Measurements from ENCODE around the gene RCN2. TPM values are rescaled to one million over a fixed set of nuclear protein-coding genes. Genes with fewer than 3 reads are reported as not detected.
A peak's percentile ranks its signal among the peaks of the same experiment; 100 is the strongest.

RCN2 gene
- total and polyA plus RNA-seq, 4 donors = 64.1 to 171 (median 126) TPM

DNA sequence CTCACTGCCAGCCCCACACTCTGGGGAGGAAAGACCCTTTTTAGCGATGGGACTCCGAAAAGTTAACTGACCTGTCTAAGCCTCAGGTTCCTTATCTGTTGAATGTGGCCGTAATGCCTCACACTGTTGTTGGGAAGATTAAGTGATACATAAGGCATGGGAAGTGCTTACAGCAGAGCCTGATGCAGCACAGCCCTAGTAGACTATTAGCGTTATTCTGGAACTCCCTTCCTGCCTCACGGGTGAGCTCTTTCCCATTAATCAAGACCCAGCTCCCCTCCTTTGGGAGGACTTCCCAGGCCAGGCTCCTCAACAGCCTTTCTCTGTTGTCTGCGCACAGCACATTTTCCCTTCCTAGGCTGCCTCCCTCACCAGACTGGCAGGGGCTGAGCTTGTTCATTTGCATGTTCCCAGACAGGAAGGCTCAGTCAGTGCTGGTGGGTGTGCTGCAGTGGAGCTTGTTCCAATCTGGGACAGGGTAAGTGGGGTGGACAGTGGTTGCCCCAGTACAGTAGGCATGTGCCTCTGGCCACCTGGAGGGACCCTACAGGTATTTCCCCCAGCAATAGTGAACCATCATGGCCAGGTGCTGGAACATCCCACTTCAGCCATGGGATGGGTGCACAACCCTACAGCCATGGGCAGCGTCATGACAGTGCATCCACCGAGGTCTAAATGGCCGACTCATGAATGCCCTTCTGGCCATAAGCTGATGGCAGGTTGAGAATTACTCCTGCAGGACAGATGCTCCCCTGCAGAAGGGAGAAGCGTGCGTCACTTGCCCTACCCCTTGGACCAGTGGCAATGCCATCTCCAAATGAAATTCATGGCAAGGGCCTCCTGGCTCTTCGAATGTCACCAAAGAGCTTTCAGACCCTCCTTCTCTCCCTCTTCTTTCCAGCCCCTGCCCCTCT is 57.6 kb downstream of the RCN2 start:
- Histone ChIP-seq H3K36me3 (ENCODE audit: control insufficient read depth, insufficient read depth, low read length) (no peaks in the 10 kb centered on the region), H3K27ac (ENCODE audit: low read depth, low read length) (no peak overlapping the region), H3K4me1 (ENCODE audit: control insufficient read depth, insufficient read depth, low read length) (peaks cover 20% of the 10 kb centered on the region), H3K4me3 (ENCODE audit: low read depth, low read length) (no peak overlapping the region), H3K9me3 (ENCODE audit: control insufficient read depth, insufficient read depth, low read length) (no peaks in the 10 kb centered on the region), H3K27me3 (ENCODE audit: control insufficient read depth, insufficient read depth, low read length) (no peaks in the 10 kb centered on the region)
- 70% methylated on average over 11 of the region's 12 CpGs for WGBS (ENCODE audit: insufficient coverage)
- peak in 1 of 6 donors; percentile 42 for DNase-seq (ENCODE audit: low read depth in 4 of 6, low spot score in 6 of 6)

DNA sequence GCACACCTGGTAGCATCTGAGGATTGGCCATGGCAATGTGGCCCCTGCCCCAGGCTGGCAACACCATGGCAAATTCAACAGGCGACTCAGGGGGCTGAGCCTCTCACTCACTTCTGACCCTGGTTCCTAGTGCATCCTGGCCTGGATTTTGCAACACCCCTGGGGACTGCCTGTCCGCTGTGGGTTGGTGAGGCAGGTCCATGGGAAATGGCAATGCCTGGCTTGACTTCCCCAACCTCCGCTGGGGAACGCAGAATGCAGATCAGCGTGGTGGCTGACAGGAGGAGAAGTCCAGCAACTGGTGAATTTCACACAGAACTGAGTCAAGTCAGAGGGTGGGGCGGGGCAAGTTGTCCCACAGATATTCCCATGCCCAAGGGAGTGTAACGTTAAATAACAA is 59.5 kb downstream of the RCN2 start:
- Histone ChIP-seq H3K36me3 (ENCODE audit: control insufficient read depth, insufficient read depth, low read length) (no peaks in the 10 kb centered on the region), H3K4me3 (ENCODE audit: low read depth, low read length) (no peak overlapping the region), H3K27ac (ENCODE audit: low read depth, low read length) (no peak overlapping the region), H3K27me3 (ENCODE audit: control insufficient read depth, insufficient read depth, low read length) (no peaks in the 10 kb centered on the region), H3K4me1 (ENCODE audit: control insufficient read depth, insufficient read depth, low read length) (peaks cover 35% of the 10 kb centered on the region), H3K9me3 (ENCODE audit: control insufficient read depth, insufficient read depth, low read length) (no peaks in the 10 kb centered on the region)
- DNase-seq (ENCODE audit: low read depth in 4 of 6, low spot score in 6 of 6) = no peak
- 91% methylated on average over 4 of the region's 7 CpGs for WGBS (ENCODE audit: insufficient coverage)

DNA sequence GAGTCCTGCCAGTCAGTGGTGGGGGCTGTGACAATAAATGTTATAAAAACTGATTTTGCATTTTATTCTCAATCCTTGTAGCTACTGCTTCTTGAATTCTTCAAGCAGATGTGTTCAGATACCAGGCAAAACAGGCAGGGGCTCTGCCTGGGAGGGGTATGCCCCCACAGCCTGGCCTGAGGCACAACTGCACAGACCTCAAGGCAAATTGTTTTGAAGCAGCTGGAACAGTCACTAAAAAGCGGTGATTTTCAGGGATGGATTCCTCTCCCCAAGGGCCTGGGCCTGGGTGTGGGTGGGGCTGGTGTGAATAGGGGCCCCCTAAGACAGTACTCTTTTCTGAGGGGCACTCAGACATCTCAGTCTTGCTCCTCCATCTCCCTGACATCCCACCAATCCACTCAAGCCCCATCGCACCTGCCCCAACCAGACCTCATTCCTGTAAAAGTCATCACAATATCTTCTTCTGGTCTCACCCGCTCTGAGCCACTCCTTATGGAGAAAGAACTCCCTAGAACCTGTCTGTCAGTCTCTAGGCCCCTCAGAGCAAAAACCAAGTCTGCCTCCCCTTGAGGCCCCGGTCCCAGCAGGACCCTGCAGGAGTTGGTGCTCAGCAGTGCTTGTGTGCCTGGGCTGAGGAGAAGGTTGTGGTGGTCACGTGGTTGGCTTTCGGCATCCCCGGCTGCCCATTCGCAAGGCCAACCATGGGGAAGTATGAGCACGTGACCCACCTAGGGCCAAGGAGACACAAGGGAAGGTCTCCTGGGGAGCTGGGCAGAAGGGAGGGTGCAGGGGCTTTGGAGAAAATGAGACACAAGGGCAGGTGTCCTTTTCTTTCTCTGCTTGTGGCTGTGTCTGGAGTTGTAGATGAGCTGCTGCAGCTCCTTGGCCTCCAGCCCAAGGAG is 60.4 kb downstream of the RCN2 start:
- Histone ChIP-seq H3K9me3 (ENCODE audit: control insufficient read depth, insufficient read depth, low read length) (no peaks in the 10 kb centered on the region), H3K4me3 (ENCODE audit: low read depth, low read length) (no peak overlapping the region), H3K4me1 (ENCODE audit: control insufficient read depth, insufficient read depth, low read length) (peaks cover 44% of the 10 kb centered on the region), H3K27me3 (ENCODE audit: control insufficient read depth, insufficient read depth, low read length) (no peaks in the 10 kb centered on the region), H3K27ac (ENCODE audit: low read depth, low read length) (no peak overlapping the region), H3K36me3 (ENCODE audit: control insufficient read depth, insufficient read depth, low read length) (no peaks in the 10 kb centered on the region)
- no peak for DNase-seq (ENCODE audit: low read depth in 4 of 6, low spot score in 6 of 6)
- 89% methylated on average over 9 of the region's 9 CpGs for WGBS (ENCODE audit: insufficient coverage)

DNA sequence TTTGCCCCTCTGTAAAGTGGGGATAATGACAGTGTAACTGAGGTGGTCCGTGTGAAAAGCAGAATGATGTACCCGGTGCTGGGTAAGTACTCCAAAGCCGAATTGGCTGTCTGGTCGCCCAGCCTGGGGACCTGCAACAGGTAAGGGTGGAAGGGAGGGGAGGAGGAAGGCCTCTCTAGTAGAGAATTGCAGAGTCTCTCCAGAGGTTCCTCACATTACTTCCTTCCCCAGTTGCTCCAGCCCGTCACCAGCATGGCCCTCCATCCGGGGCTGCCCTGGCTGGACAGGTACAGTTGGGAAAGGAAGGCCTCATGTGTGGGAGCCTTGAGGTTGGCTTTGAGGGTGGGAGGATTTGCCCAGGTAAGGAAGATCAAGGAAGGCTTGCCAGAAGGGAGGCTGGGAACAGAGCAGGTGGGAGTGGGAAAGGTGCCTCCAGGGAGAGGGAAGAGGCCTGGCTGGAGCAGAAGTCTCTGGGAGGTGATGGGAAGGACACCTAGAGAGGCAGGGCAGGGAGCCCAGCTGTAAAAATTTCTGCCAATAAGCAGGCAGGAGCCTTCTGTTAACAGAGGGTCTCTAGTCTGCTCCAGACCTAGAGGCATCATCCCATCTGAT is 61.7 kb downstream of the RCN2 start:
- DNase-seq (ENCODE audit: low read depth in 4 of 6, low spot score in 6 of 6) = no peak
- H3K27ac ChIP-seq (ENCODE audit: low read depth, low read length) = no peak overlapping the region
- H3K9me3 ChIP-seq (ENCODE audit: control insufficient read depth, insufficient read depth, low read length) = no peaks in the 10 kb centered on the region
- no peaks in the 10 kb centered on the region for H3K27me3 ChIP-seq (ENCODE audit: control insufficient read depth, insufficient read depth, low read length)
- WGBS (ENCODE audit: insufficient coverage) = 100% methylated on average over 1 of the region's 6 CpGs
- H3K4me3 ChIP-seq (ENCODE audit: low read depth, low read length) = no peak overlapping the region
- no peaks in the 10 kb centered on the region for H3K36me3 ChIP-seq (ENCODE audit: control insufficient read depth, insufficient read depth, low read length)
- peaks cover 43% of the 10 kb centered on the region for H3K4me1 ChIP-seq (ENCODE audit: control insufficient read depth, insufficient read depth, low read length)

DNA sequence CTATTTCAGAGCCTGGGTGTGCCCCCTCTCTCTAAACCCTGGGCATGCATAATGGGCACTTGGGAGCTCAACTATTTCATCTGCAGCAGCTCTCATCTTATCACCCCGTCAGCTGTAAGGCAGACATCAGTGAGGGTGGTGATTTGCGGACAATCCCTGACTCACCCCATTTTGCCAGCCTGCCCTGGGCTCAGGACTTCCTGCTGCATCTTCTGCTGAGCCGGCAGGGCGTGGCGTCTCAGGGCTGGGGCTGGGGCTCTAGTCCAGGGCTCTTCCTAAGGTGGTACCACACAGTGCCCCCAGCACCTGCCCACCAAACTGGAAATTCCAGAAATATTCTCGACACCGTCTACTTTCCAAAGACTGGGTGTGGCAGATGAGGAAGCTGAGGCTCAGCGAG is 62.5 kb downstream of the RCN2 start:
- peaks cover 35% of the 10 kb centered on the region for H3K4me1 ChIP-seq (ENCODE audit: control insufficient read depth, insufficient read depth, low read length)
- no peaks in the 10 kb centered on the region for H3K27me3 ChIP-seq (ENCODE audit: control insufficient read depth, insufficient read depth, low read length)
- no peaks in the 10 kb centered on the region for H3K9me3 ChIP-seq (ENCODE audit: control insufficient read depth, insufficient read depth, low read length)
- WGBS (ENCODE audit: insufficient coverage) = 86% methylated on average over 6 of the region's 8 CpGs
- no peak overlapping the region for H3K4me3 ChIP-seq (ENCODE audit: low read depth, low read length)
- no peak overlapping the region for H3K27ac ChIP-seq (ENCODE audit: low read depth, low read length)
- DNase-seq (ENCODE audit: low read depth in 4 of 6, low spot score in 6 of 6) = no peak
- H3K36me3 ChIP-seq (ENCODE audit: control insufficient read depth, insufficient read depth, low read length) = no peaks in the 10 kb centered on the region

DNA sequence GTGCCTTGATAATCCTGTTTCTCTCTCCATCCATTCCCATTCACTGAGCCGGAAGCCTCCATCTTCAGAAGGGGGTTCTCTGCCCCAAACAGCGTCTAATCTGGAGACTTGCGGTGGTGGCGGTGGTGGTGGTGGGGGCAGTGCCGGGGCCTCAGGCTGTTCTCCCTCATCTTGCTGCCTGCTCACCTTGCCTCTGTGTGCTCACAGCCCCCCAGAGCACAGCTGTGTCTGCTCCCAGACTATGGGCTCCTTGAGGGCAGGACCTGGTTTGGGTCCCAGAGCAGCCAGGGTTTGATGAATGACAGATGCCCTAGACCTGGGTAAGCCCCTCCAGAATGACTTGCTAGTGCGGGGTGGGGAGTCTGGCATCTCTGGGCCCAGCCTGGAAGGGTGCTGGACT is 62.9 kb downstream of the RCN2 start:
- Histone ChIP-seq H3K36me3 (ENCODE audit: control insufficient read depth, insufficient read depth, low read length) (no peaks in the 10 kb centered on the region), H3K4me3 (ENCODE audit: low read depth, low read length) (no peak overlapping the region), H3K27ac (ENCODE audit: low read depth, low read length) (no peak overlapping the region), H3K4me1 (ENCODE audit: control insufficient read depth, insufficient read depth, low read length) (peaks cover 31% of the 10 kb centered on the region), H3K9me3 (ENCODE audit: control insufficient read depth, insufficient read depth, low read length) (no peaks in the 10 kb centered on the region), H3K27me3 (ENCODE audit: control insufficient read depth, insufficient read depth, low read length) (no peaks in the 10 kb centered on the region)
- WGBS (ENCODE audit: insufficient coverage) = 100% methylated on average over 6 of the region's 6 CpGs
- no peak for DNase-seq (ENCODE audit: low read depth in 4 of 6, low spot score in 6 of 6)

DNA sequence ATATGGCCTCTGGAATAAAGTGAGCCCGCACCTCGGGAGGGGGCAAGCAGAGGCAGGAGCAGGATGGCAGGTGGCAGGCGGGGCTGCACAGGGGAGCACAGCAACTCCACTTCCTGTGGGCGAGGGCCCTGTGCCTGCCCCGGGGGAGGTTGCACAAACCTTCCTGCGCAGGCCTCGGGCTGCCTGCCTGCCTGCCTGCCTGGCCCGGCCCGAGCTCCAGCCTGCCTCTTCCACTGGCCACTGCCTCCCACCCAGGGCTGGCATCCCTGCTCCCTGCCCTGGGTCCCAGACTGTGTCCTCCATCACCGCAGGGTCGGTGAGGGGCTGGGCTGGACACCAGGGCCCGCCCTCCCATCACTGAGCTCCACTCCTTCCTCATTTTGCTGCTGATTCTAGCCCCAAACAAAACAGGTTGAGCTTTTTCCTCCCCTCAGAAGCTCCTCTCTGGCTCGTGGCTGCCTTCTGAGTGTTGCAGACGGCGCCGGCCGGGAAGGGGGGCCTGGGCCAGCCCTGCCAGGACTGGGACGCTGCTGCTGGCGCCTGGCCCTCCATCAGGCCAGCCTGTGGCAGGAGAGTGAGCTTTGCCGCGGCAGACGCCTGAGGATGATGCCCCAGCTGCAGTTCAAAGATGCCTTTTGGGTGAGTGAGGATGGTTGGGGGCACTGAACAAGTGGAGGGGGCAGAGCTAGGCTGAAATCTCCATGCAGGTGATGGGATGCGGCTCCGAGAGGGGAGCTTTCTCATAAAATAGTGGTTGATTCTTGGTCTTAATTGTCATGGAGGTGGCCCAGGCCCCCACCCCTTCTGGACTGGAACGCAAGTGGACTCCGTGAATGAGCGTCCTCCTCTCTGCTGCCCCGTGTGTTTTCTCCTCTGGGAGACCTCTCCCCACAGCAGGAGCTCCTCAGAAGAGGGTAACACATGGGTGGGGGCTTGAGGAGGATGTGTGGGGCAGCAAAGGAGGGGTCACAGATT is 63.7 kb downstream of the RCN2 start, which contains the start of gene PSTPIP1:
Gene PSTPIP1 (plus strand): TSS at position 156 of the 975 bp plus-strand sequence. CDS start 448 bp downstream, at position 604.
- Histone ChIP-seq H3K9me3 (ENCODE audit: control insufficient read depth, insufficient read depth, low read length) (no peaks in the 10 kb centered on the region), H3K4me3 (ENCODE audit: low read depth, low read length) (no peak within 1 kb of the TSS), H3K36me3 (ENCODE audit: control insufficient read depth, insufficient read depth, low read length) (no peaks in the 10 kb centered on the region), H3K4me1 (ENCODE audit: control insufficient read depth, insufficient read depth, low read length) (peaks cover 31% of the 10 kb centered on the region), H3K27me3 (ENCODE audit: control insufficient read depth, insufficient read depth, low read length) (no peaks in the 10 kb centered on the region), H3K27ac (ENCODE audit: low read depth, low read length) (no peak within 1 kb of the TSS)
- WGBS (ENCODE audit: insufficient coverage) = 43% methylated on average over 27 of the region's 28 CpGs
- DNase-seq (ENCODE audit: low read depth in 4 of 6, low spot score in 6 of 6) = peak in 5 of 6 donors; percentile 12 to 87 (median 39)

DNA sequence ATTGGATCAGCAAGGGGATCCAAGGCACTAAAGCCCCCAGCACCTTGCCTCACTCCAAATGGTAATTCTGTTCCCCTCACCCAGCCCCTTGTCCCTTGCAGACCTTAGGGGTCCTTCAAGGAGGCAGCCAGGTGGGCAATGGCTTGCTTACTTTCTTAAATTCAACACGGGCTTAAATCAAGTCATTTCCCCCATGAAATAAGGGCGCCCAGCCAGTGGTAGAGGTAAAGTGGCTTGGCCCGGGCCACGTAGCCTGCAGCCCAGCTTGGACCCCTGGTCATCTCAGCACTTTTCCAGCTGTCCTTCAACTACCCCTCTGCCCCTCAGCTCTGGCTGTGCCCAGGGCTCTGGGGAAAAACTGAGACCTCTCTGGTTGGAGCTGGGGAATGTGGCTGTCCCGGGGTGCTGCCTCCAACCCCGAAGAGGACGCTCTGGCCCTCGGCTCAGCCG is 64.6 kb downstream of the RCN2 start:
- H3K9me3 ChIP-seq (ENCODE audit: control insufficient read depth, insufficient read depth, low read length) = no peaks in the 10 kb centered on the region
- no peak for DNase-seq (ENCODE audit: low read depth in 4 of 6, low spot score in 6 of 6)
- H3K27me3 ChIP-seq (ENCODE audit: control insufficient read depth, insufficient read depth, low read length) = no peaks in the 10 kb centered on the region
- H3K36me3 ChIP-seq (ENCODE audit: control insufficient read depth, insufficient read depth, low read length) = no peaks in the 10 kb centered on the region
- H3K4me1 ChIP-seq (ENCODE audit: control insufficient read depth, insufficient read depth, low read length) = peaks cover 31% of the 10 kb centered on the region
- no peak overlapping the region for H3K4me3 ChIP-seq (ENCODE audit: low read depth, low read length)
- 74% methylated on average over 9 of the region's 9 CpGs for WGBS (ENCODE audit: insufficient coverage)
- no peak overlapping the region for H3K27ac ChIP-seq (ENCODE audit: low read depth, low read length)
